ENCODE data around the gene SNX1.

SNX1 gene

GRCh38 chr15:64164436-64164835, 68.7 kb downstream of the SNX1 start:
- DNase-seq: no peak

GRCh38 chr15:64166102-64166890, 70.5 kb downstream of the SNX1 start:
- DNase-seq: no peak

- no peak for DNase-seq
Measured at GRCh38 chr15:64180235-64180824, 84.5 kb downstream of the SNX1 start.

- DNase-seq: no peak
Measured at GRCh38 chr15:64182859-64183370, 87.1 kb downstream of the SNX1 start.

GRCh38 chr15:64185146-64185911, 89.5 kb downstream of the SNX1 start:
- no peak for DNase-seq

GRCh38 chr15:64187396-64188191, 91.8 kb downstream of the SNX1 start:
- DNase-seq: no peak

Data from activated CD4-positive, alpha-beta T cell treated with anti-CD3 and anti-CD28 coated beads, Interleukin-2, amount 50 U/mL, for 1 hour (primary cell).